OCI-LY7 (cell line): ENCODE measurements around the gene OR11A1.

Experiments used
- EZH2phosphoT487 ChIP-seq: fragments of 200-600 bp; sonication (generic); IDR thresholded peaks from 2 replicates; pipeline ENCODE4 v1.6.1; 2018; ENCODE audit warnings: low read depth, borderline replicate concordance, mild to moderate bottlenecking, mixed run types, antibody characterized with exemption, low read length, moderate library complexity, mixed read lengths
- TF ChIP-seq, protein P1 (sequence below): fragments of 200-600 bp; sonication (generic); conservative IDR thresholded peaks from 2 replicates; pipeline ENCODE4 v1.5.1; 2014; ENCODE audit warnings: mild to moderate bottlenecking, antibody characterized with exemption, low read length, moderate library complexity, mixed read lengths

DNA sequence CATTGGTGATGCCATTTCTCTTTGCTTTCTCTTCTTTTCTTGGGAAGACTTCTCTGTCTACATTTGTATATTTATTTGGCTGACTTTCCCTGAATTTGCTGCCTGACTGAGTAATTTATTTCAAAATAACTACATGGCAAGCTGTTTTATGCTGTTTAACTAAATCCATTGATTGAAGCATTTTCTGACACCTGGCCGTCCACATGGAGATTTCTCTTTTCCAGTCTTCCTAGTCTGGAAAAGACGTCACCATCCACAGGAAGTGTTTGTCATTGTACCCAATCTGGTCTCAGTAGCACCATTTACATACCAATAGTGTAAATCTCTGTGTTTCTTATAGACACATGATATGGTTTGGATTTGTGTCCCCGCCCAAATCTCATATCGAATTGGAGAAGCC lies 40.1 kb upstream of the OR11A1 start:
- TF ChIP-seq, protein P1, sequence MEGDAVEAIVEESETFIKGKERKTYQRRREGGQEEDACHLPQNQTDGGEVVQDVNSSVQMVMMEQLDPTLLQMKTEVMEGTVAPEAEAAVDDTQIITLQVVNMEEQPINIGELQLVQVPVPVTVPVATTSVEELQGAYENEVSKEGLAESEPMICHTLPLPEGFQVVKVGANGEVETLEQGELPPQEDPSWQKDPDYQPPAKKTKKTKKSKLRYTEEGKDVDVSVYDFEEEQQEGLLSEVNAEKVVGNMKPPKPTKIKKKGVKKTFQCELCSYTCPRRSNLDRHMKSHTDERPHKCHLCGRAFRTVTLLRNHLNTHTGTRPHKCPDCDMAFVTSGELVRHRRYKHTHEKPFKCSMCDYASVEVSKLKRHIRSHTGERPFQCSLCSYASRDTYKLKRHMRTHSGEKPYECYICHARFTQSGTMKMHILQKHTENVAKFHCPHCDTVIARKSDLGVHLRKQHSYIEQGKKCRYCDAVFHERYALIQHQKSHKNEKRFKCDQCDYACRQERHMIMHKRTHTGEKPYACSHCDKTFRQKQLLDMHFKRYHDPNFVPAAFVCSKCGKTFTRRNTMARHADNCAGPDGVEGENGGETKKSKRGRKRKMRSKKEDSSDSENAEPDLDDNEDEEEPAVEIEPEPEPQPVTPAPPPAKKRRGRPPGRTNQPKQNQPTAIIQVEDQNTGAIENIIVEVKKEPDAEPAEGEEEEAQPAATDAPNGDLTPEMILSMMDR = no peak
- TF ChIP-seq EZH2phosphoT487 = no peak
